Liver (tissue), 9 donors: ENCODE results near the gene CLDN6. TPM values are rescaled to one million over a fixed set of nuclear protein-coding genes. Genes with fewer than 3 reads are reported as not detected.

Source experiments
- DNase-seq: peaks from one replicate; pipeline ENCODE4 v3.0.0-alpha.2; 2017; ENCODE audit warnings: low spot score
- H3K27ac ChIP-seq, 2 donors: one replicate each; pipeline ENCODE4 v1.7.0; 2013; ENCODE audit warnings: inconsistent platforms in 2 of 2, low read length in 2 of 2, control low read depth in 1 of 2, low read depth in 1 of 2, mild to moderate bottlenecking in 1 of 2
- H3K27me3 ChIP-seq, 4 donors: one replicate each; pipeline versions ENCODE4 v1.6.1 to v1.7.0; 2013; ENCODE audit warnings: low read length in 3 of 4, inconsistent platforms in 1 of 4, mild to moderate bottlenecking in 1 of 4, moderate library complexity in 1 of 4; ENCODE audit not compliant: control insufficient read depth in 4 of 4, insufficient read depth in 4 of 4
- H3K36me3 ChIP-seq, 4 donors: one replicate each; pipeline versions ENCODE4 v1.6.1 to v1.7.0; 2013; ENCODE audit warnings: low read length in 3 of 4, mild to moderate bottlenecking in 3 of 4, low read depth in 1 of 4, moderate library complexity in 1 of 4; ENCODE audit not compliant: control insufficient read depth in 4 of 4, insufficient read depth in 3 of 4
- H3K4me1 ChIP-seq, 4 donors: one replicate each; pipeline versions ENCODE4 v1.6.1 to v1.7.0; 2013; ENCODE audit warnings: low read length in 3 of 4, mild to moderate bottlenecking in 3 of 4, moderate library complexity in 1 of 4; ENCODE audit not compliant: control insufficient read depth in 4 of 4, insufficient read depth in 4 of 4
- H3K4me3 ChIP-seq, 3 donors: one replicate each; pipeline versions ENCODE4 v1.6.1 to v1.7.0; 2013; ENCODE audit warnings: low read length in 3 of 3, control low read depth in 1 of 3, low read depth in 1 of 3, mild to moderate bottlenecking in 1 of 3
- H3K9ac ChIP-seq, 2 donors: one replicate each; pipeline ENCODE4 v1.7.0; 2013; ENCODE audit warnings: low read length in 2 of 2, mild to moderate bottlenecking in 2 of 2, moderate library complexity in 2 of 2, control low read depth in 1 of 2, low read depth in 1 of 2
- H3K9me3 ChIP-seq, 4 donors: one replicate each; pipeline versions ENCODE4 v1.6.1 to v1.7.0; 2013; ENCODE audit warnings: low read length in 3 of 4; ENCODE audit not compliant: control insufficient read depth in 4 of 4
- EGR1 ChIP-seq, 2 donors: IDR thresholded peaks; 2 replicates each; pipeline ENCODE4 v1.6.1; 2016 to 2018; ENCODE audit warnings: antibody characterized with exemption in 2 of 2, low read depth in 2 of 2
- FOXA1 ChIP-seq: IDR thresholded peaks from 2 replicates; pipeline ENCODE4 v1.6.1; 2016; ENCODE audit warnings: antibody characterized with exemption
- FOXA2 ChIP-seq: IDR thresholded peaks from 2 replicates; pipeline ENCODE4 v1.6.1; 2016; ENCODE audit warnings: antibody characterized with exemption
- GABPA ChIP-seq, 2 donors: IDR thresholded peaks in 1 of 2; conservative IDR thresholded peaks in 1 of 2; 2 replicates each; pipeline ENCODE4 v1.6.1; 2016; ENCODE audit warnings: antibody characterized with exemption in 2 of 2, mild to moderate bottlenecking in 1 of 2, moderate library complexity in 1 of 2
- HNF4A ChIP-seq, 2 donors: conservative IDR thresholded peaks; 2 replicates each; pipeline ENCODE4 v1.6.1; 2016; ENCODE audit warnings: antibody characterized with exemption in 2 of 2, mild to moderate bottlenecking in 2 of 2
- HNF4G ChIP-seq: IDR thresholded peaks from 2 replicates; pipeline ENCODE4 v1.6.1; 2016; ENCODE audit warnings: antibody characterized with exemption
- JUND ChIP-seq, 2 donors: IDR thresholded peaks; 2 replicates each; pipeline ENCODE4 v1.6.1; 2016; ENCODE audit warnings: antibody characterized with exemption in 2 of 2
- NR2F2 ChIP-seq: IDR thresholded peaks from 2 replicates; pipeline ENCODE4 v1.6.1; 2016; ENCODE audit warnings: antibody characterized with exemption
- RAD21 ChIP-seq, 2 donors: IDR thresholded peaks; 2 replicates each; pipeline ENCODE4 v1.6.1; 2016; ENCODE audit warnings: antibody characterized with exemption in 2 of 2, mild to moderate bottlenecking in 2 of 2
- RXRA ChIP-seq, 2 donors: IDR thresholded peaks; 2 replicates each; pipeline ENCODE4 v1.6.1; 2017 to 2018; ENCODE audit warnings: antibody characterized with exemption in 2 of 2, mild to moderate bottlenecking in 1 of 2
- SP1 ChIP-seq: IDR thresholded peaks from 2 replicates; pipeline ENCODE4 v1.6.1; 2018; ENCODE audit warnings: antibody characterized with exemption, mild to moderate bottlenecking
- TAF1 ChIP-seq: conservative IDR thresholded peaks from 2 replicates; pipeline ENCODE4 v1.6.1; 2016; ENCODE audit warnings: antibody characterized with exemption, mild to moderate bottlenecking
- YY1 ChIP-seq: IDR thresholded peaks from 2 replicates; pipeline ENCODE4 v1.6.1; 2016; ENCODE audit warnings: antibody characterized with exemption, mild to moderate bottlenecking
- WGBS: extraction: QIAGEN DNeasy Blood & Tissue Kit; methylation state at CpG from one replicate; pipeline ENCODE4 v1.1.7; 2013; 5-methylcytosine and 5-hydroxymethylcytosine counted together
- polyA plus RNA-seq, 2 donors: library from polyadenylated mRNA; stranded (reverse) in 1 of 2; unstranded in 1 of 2; fragments of 200-250 nt in 1 of 2; fragments of >200 nt in 1 of 2; fragmentation: Nextera tagmentation in 1 of 2; extraction: Ambion mirVana in 1 of 2; gene quantifications; one replicate each; pipeline versions ENCODE4 v1.2.1 to v1.2.3, GENCODE V29; 2013 to 2015
- total RNA-seq, 2 donors: library from RNA; depleted of rRNA; stranded (reverse); fragments of >200 nt; gene quantifications; one replicate each; pipeline ENCODE4 v1.2.3, GENCODE V29; 2014
- TF ChIP-seq, protein P1 (sequence below): fragments of 150-350 bp; IDR thresholded peaks from 2 replicates; pipeline ENCODE4 v1.5.1; 2017; ENCODE audit warnings: improper control_type of control experiment, low read depth, low read length; ENCODE audit not compliant: missing input control
- TF ChIP-seq, protein P2 (sequence below): IDR thresholded peaks from 2 replicates; pipeline ENCODE4 v1.6.1; 2016; ENCODE audit warnings: antibody characterized with exemption
- TF ChIP-seq, protein P3 (sequence below): IDR thresholded peaks from 2 replicates; pipeline ENCODE4 v1.6.1; 2016; ENCODE audit warnings: antibody characterized with exemption
- TF ChIP-seq, protein P4 (sequence below): IDR thresholded peaks from 2 replicates; pipeline ENCODE4 v1.6.1; 2016; ENCODE audit warnings: antibody characterized with exemption
- TF ChIP-seq, protein P5 (sequence below): IDR thresholded peaks from 2 replicates; pipeline ENCODE4 v1.6.1; 2016; ENCODE audit warnings: antibody characterized with exemption, mild to moderate bottlenecking
- donor health status: healthy.
- donor health status: healthy.
- donor health status: healthy.
- donor health status: healthy.
- donor health status: healthy.

Gene CLDN6
- total and polyA plus RNA-seq, 4 donors: 0.75 TPM; not detected in 3

DNA sequence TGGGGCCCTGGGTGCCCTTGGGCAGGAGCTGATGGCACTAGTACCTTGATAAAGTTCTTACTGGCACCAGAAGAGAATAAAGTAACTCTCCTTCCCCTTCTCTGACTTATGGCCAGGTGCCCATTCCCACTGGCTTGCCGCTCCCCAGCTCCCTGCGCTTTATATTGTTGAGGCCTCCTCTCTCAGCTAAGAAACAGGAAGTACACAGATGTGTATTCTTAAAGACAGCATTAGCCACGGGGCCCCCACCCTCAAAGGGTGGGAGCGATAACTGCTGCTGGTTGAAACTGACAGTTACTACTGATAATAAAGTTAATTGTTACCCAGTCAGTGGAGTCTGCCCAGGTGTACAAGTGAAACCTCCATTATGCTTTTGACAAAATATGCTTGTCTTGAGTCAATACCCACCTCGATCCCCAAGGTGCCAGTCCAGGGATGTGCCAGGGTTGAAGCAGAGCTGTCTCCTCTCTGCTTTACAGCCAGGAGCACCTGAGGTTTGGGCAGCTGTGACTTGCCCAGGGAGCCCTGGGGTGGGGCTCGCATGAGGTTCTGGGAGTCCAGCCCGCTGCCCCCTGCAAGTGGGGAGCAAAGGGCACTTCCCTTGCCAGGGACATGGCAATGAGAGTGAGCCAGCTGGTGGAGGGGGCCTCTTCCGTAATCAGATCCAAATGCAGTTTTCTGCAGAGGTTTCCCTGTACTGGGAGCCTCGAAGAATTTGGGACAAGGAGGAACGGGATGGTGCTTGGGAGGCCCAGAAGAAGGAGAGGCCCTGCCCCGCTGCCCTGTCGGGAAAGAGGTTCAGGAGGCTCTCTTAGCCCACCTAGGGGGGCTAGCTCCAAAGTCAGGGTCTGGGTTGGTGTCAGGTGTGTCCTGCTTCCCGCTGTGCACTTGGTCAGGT lies 10.7 kb downstream of the CLDN6 start:
- 31% methylated on average over 13 of the region's 13 CpGs for WGBS
- Histone ChIP-seq H3K27me3 (no peaks in the 10 kb centered on the region), H3K9ac (peak overlapping the region in 1 of 2 donors; percentile 37), H3K36me3 (no peaks in the 10 kb centered on the region), H3K4me1 (peaks cover 15 to 38% (median 26%) of the 10 kb centered on the region in 4 donors), H3K27ac (peak overlapping the region; percentile 78 to 90), H3K9me3 (no peaks in the 10 kb centered on the region), H3K4me3 (no peak overlapping the region)
- no peak for TF ChIP-seq TAF1
- TF ChIP-seq YY1: peak; percentile 51
- TF ChIP-seq JUND (IDR thresholded peaks at IDR 0.05): peak in 1 of 2 donors; percentile 34
- peak; percentile 58 to 70 for TF ChIP-seq RXRA (IDR thresholded peaks at IDR 0.05)
- peak; percentile 87 for TF ChIP-seq SP1
- TF ChIP-seq, protein P1, sequence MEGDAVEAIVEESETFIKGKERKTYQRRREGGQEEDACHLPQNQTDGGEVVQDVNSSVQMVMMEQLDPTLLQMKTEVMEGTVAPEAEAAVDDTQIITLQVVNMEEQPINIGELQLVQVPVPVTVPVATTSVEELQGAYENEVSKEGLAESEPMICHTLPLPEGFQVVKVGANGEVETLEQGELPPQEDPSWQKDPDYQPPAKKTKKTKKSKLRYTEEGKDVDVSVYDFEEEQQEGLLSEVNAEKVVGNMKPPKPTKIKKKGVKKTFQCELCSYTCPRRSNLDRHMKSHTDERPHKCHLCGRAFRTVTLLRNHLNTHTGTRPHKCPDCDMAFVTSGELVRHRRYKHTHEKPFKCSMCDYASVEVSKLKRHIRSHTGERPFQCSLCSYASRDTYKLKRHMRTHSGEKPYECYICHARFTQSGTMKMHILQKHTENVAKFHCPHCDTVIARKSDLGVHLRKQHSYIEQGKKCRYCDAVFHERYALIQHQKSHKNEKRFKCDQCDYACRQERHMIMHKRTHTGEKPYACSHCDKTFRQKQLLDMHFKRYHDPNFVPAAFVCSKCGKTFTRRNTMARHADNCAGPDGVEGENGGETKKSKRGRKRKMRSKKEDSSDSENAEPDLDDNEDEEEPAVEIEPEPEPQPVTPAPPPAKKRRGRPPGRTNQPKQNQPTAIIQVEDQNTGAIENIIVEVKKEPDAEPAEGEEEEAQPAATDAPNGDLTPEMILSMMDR: no peak
- TF ChIP-seq GABPA (IDR thresholded peaks at IDR 0.05 in 1 of 2, conservative IDR thresholded peaks at IDR 0.05 in 1 of 2): peak in 1 of 2 donors; percentile 21
- TF ChIP-seq HNF4G: peak; percentile 55
- peak in 1 of 2 donors; percentile 15 for TF ChIP-seq EGR1 (IDR thresholded peaks at IDR 0.05; ENCODE audit: low read depth in 2 of 2)
- peak; percentile 87 to 92 for TF ChIP-seq HNF4A (conservative IDR thresholded peaks at IDR 0.05)
- peak in 1 of 2 donors; percentile 8 for TF ChIP-seq RAD21 (IDR thresholded peaks at IDR 0.05)
- TF ChIP-seq, protein P2, sequence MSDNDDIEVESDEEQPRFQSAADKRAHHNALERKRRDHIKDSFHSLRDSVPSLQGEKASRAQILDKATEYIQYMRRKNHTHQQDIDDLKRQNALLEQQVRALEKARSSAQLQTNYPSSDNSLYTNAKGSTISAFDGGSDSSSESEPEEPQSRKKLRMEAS: peak; percentile 61
- TF ChIP-seq, protein P3, sequence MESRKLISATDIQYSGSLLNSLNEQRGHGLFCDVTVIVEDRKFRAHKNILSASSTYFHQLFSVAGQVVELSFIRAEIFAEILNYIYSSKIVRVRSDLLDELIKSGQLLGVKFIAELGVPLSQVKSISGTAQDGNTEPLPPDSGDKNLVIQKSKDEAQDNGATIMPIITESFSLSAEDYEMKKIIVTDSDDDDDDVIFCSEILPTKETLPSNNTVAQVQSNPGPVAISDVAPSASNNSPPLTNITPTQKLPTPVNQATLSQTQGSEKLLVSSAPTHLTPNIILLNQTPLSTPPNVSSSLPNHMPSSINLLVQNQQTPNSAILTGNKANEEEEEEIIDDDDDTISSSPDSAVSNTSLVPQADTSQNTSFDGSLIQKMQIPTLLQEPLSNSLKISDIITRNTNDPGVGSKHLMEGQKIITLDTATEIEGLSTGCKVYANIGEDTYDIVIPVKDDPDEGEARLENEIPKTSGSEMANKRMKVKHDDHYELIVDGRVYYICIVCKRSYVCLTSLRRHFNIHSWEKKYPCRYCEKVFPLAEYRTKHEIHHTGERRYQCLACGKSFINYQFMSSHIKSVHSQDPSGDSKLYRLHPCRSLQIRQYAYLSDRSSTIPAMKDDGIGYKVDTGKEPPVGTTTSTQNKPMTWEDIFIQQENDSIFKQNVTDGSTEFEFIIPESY: no peak
- TF ChIP-seq, protein P4, sequence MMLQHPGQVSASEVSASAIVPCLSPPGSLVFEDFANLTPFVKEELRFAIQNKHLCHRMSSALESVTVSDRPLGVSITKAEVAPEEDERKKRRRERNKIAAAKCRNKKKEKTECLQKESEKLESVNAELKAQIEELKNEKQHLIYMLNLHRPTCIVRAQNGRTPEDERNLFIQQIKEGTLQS: no peak
- no peak for TF ChIP-seq NR2F2
- TF ChIP-seq, protein P5, sequence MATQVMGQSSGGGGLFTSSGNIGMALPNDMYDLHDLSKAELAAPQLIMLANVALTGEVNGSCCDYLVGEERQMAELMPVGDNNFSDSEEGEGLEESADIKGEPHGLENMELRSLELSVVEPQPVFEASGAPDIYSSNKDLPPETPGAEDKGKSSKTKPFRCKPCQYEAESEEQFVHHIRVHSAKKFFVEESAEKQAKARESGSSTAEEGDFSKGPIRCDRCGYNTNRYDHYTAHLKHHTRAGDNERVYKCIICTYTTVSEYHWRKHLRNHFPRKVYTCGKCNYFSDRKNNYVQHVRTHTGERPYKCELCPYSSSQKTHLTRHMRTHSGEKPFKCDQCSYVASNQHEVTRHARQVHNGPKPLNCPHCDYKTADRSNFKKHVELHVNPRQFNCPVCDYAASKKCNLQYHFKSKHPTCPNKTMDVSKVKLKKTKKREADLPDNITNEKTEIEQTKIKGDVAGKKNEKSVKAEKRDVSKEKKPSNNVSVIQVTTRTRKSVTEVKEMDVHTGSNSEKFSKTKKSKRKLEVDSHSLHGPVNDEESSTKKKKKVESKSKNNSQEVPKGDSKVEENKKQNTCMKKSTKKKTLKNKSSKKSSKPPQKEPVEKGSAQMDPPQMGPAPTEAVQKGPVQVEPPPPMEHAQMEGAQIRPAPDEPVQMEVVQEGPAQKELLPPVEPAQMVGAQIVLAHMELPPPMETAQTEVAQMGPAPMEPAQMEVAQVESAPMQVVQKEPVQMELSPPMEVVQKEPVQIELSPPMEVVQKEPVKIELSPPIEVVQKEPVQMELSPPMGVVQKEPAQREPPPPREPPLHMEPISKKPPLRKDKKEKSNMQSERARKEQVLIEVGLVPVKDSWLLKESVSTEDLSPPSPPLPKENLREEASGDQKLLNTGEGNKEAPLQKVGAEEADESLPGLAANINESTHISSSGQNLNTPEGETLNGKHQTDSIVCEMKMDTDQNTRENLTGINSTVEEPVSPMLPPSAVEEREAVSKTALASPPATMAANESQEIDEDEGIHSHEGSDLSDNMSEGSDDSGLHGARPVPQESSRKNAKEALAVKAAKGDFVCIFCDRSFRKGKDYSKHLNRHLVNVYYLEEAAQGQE: peak; percentile 57
- TF ChIP-seq FOXA1: no peak
- no peak for TF ChIP-seq FOXA2
- no peak for DNase-seq
